ENCODE results near the gene KRTCAP3.

Gene KRTCAP3

DNA sequence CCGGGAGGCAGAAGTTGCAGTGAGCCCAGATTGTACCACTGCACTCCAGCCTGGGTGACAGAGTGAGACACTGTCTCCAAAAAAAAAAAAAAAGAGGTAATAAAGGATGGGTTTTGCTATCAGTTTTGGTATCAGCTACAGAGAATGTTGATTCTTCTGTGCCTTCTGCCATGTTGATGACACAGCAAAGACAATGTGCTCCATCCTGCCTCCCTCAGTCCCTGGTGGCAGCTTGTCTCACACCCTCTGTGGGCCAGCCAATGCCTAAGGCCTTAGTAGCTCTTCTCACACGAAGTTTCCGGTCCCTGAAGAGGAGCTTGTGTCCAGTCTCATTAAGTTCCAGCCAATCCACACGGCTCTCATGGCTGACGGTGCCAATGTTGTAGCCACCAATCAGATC is 29.8 kb downstream of the KRTCAP3 start:
- no peaks in the 10 kb centered on the region for H3K9me3 ChIP-seq (ENCODE audit: severe bottlenecking)
- H3K4me3 ChIP-seq (ENCODE audit: low read depth, low read length) = no peak overlapping the region
- H3K27me3 ChIP-seq (ENCODE audit: insufficient read depth, low read depth, severe bottlenecking) = no peaks in the 10 kb centered on the region
- TF ChIP-seq, protein P1, sequence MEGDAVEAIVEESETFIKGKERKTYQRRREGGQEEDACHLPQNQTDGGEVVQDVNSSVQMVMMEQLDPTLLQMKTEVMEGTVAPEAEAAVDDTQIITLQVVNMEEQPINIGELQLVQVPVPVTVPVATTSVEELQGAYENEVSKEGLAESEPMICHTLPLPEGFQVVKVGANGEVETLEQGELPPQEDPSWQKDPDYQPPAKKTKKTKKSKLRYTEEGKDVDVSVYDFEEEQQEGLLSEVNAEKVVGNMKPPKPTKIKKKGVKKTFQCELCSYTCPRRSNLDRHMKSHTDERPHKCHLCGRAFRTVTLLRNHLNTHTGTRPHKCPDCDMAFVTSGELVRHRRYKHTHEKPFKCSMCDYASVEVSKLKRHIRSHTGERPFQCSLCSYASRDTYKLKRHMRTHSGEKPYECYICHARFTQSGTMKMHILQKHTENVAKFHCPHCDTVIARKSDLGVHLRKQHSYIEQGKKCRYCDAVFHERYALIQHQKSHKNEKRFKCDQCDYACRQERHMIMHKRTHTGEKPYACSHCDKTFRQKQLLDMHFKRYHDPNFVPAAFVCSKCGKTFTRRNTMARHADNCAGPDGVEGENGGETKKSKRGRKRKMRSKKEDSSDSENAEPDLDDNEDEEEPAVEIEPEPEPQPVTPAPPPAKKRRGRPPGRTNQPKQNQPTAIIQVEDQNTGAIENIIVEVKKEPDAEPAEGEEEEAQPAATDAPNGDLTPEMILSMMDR (IDR thresholded peaks at IDR 0.05; ENCODE audit: low read depth, low read length) = no peak
- no peak overlapping the region for H3K27ac ChIP-seq
- peaks cover 23% of the 10 kb centered on the region for H3K36me3 ChIP-seq
- no peak for DNase-seq

DNA sequence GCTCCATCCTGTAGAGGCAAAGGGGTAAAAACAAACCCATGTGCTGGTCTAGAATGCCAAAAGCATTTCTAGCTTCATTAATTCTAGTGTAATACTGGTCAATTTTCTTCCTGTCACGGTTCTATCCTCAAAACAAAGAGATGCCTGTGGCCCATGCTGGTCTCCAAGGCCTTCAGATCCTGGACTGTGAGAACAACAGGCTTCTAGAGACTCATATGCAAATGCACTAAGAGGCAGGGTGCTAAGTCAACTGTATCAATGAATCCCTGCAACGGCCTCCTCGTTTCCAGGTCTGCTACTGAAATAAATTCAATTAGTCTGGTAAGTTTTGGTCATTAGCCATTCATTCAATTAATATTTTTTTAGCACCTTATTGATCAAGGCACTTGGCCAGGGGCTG is 43.3 kb downstream of the KRTCAP3 start:
- no peaks in the 10 kb centered on the region for H3K9me3 ChIP-seq (ENCODE audit: severe bottlenecking)
- H3K27ac ChIP-seq = no peak overlapping the region
- TF ChIP-seq, protein P1 (IDR thresholded peaks at IDR 0.05; ENCODE audit: low read depth, low read length) = no peak
- H3K36me3 ChIP-seq = peaks cover 8% of the 10 kb centered on the region; the same call in 1 of the 2 replicates
- no peak overlapping the region for H3K4me3 ChIP-seq (ENCODE audit: low read depth, low read length)
- DNase-seq = no peak
- no peaks in the 10 kb centered on the region for H3K27me3 ChIP-seq (ENCODE audit: insufficient read depth, low read depth, severe bottlenecking)

DNA sequence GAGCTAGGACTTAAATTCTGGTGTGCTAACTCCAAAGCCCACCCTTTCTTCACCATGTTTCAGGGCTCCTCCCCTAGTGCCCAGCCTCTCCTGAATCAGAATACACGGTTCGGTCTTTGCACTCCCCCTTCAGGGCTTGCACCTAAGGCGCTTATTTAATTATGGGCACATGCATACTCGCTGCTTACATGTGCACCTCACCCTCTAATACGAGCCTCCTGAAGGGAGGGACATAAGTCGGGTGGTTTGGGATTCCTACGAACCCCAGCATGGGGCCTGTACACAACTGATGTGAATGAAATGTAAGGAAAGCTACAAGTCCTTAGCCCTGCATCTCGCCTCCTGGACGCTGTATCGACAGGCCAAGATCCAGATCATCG is 46.9 kb downstream of the KRTCAP3 start:
- peak overlapping the region; percentile 66 for H3K4me3 ChIP-seq (ENCODE audit: low read depth, low read length)
- no peaks in the 10 kb centered on the region for H3K9me3 ChIP-seq (ENCODE audit: severe bottlenecking)
- H3K27me3 ChIP-seq (ENCODE audit: insufficient read depth, low read depth, severe bottlenecking) = no peaks in the 10 kb centered on the region
- H3K27ac ChIP-seq = peak overlapping the region; percentile 22
- DNase-seq = peak; percentile 56
- peaks cover 3% of the 10 kb centered on the region; the same call in 1 of the 2 replicates for H3K36me3 ChIP-seq
- TF ChIP-seq, protein P1 (IDR thresholded peaks at IDR 0.05; ENCODE audit: low read depth, low read length) = peak; percentile 36

DNA sequence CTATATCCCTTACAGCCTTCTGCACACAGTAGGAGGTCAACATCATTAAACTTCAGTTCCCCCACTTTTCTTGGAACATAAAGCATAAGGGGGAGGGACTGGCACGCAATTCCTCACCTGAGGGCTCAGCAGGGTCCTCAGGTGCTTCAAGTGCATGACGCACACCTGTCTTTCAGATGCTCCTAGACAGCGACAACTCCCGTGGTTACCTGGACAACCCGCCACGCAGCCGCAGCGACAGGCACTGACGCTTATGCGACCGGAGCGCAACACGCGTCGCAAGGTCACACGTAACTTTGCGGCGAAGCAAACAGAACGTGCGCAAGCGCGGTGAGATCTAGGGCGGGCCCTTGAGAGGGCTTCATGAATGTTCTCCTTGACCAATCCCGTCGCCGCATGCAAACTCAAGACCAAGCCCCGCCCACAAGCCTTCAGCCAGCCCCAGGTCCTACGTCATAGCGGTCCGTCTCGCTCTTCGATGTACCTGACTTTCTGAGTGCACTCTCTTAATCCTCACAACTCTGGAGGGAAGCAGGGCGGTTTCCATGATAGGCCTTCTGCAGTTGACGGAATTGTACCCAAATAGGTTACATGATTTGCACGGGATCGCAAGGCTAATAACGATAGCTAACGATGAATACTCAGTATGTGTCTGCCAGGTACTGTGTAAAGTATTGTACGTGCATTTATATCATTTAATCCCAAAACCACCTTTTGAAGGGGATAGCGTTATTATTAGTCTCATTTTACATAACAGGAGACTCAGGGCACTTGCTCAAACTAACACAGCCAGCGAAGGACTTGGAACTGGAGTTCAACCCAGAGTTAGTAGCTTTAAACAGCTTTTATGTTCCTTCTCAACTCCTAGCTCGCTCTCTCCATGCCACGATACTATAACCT is 47.6 kb downstream of the KRTCAP3 start, which contains the start of gene IFT172:
TSS of gene IFT172 (minus strand) at position 246 of the 900 bp plus-strand sequence. CDS start at position 156, 90 bp downstream.
- H3K9me3 ChIP-seq (ENCODE audit: severe bottlenecking) = no peaks in the 10 kb centered on the region
- peak; percentile 99 for DNase-seq
- H3K27me3 ChIP-seq (ENCODE audit: insufficient read depth, low read depth, severe bottlenecking) = no peaks in the 10 kb centered on the region
- TF ChIP-seq, protein P1 (IDR thresholded peaks at IDR 0.05; ENCODE audit: low read depth, low read length) = no peak
- peak within 1 kb of the TSS; percentile 66 for H3K4me3 ChIP-seq (ENCODE audit: low read depth, low read length)
- H3K36me3 ChIP-seq = no peaks in the 10 kb centered on the region; the same call in 1 of the 2 replicates
- H3K27ac ChIP-seq = peak within 1 kb of the TSS; percentile 22

DNA sequence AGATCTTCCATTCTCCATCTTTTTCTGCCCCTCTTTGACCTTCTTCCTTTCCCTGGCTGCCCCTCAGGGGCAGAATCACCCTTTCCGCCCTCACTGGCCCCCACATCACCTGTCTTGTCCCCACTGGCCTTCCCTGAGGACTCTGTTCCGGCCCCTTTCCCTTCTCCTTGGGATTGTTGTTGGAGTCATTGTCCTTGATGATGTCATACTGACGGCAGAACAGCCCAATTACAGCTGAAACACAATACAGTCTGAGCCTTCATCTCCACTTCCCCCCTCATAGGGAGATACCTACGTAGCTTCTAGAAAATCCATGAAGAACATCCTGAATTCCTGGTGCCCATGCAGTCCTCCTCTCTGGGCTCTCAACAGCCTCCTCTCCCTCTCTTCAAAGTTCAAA is 50.4 kb downstream of the KRTCAP3 start:
- Histone ChIP-seq H3K36me3 (no peaks in the 10 kb centered on the region), H3K9me3 (ENCODE audit: severe bottlenecking) (no peaks in the 10 kb centered on the region), H3K27me3 (ENCODE audit: insufficient read depth, low read depth, severe bottlenecking) (peaks cover 3% of the 10 kb centered on the region), H3K4me3 (ENCODE audit: low read depth, low read length) (no peak overlapping the region), H3K27ac (no peak overlapping the region)
- TF ChIP-seq, protein P1 (IDR thresholded peaks at IDR 0.05; ENCODE audit: low read depth, low read length) = no peak
- DNase-seq = no peak

Data from WERI-Rb-1 (cell line).